Measurements from ENCODE around the gene SNX14.

GRCh38 chr6:85537055-85537494 lies 56.6 kb downstream of the SNX14 start:
- TF ChIP-seq CTCF (conservative IDR thresholded peaks at IDR 0.05; ENCODE audit: low read depth, low read length) (peak; percentile 70; the same call in 1 of the 2 replicates), EZH2 (IDR thresholded peaks at IDR 0.05; ENCODE audit: borderline replicate concordance, low read depth, low read length, poor library complexity, severe bottlenecking) (no peak)
